AG04450 (cell line): ENCODE results near the gene PRG2. TPM values are rescaled to one million over a fixed set of nuclear protein-coding genes. Genes with fewer than 3 reads are reported as not detected.

Experiments
- CTCF ChIA-PET: fragments of 300-600, 350-600 bp; formaldehyde crosslinking; extraction: SDS; loops from one replicate; lab custom pipeline; 2022; ENCODE audit warnings: antibody characterized with exemption, inconsistent platforms; lab: Charles Lee
- POLR2A ChIA-PET: fragments of 350-600 bp; formaldehyde crosslinking; extraction: SDS; loops from one replicate; lab custom pipeline; 2021; ENCODE audit warnings: antibody characterized with exemption, inconsistent platforms; lab: Yijun Ruan, JAX
- DNase-seq: peaks from one replicate; pipeline ENCODE4 v3.0.0-alpha.2; 2011; ENCODE audit warnings: low read depth, low spot score
- H3K27ac ChIP-seq: one replicate; pipeline ENCODE4 v1.5.1; 2012; ENCODE audit warnings: low read depth, low read length, control low read depth
- H3K27me3 ChIP-seq: one replicate; pipeline ENCODE4 v1.6.0; 2012; ENCODE audit warnings: low read length; ENCODE audit not compliant: control insufficient read depth, insufficient read depth
- H3K4me3 ChIP-seq: 2 replicates; pipeline ENCODE4 v1.5.1; 2011; ENCODE audit warnings: mild to moderate bottlenecking, low read depth, low read length, control low read depth
- H3K9me3 ChIP-seq: 2 replicates; pipeline ENCODE4 v1.5.1; 2012; ENCODE audit warnings: low read length; ENCODE audit not compliant: control insufficient read depth, insufficient read depth
- polyA plus RNA-seq: library from polyadenylated mRNA; depleted of rRNA; stranded (reverse); fragments of >200 nt; gene quantifications from 2 replicates; pipeline ENCODE4 v1.2.3, GENCODE V29; 2011
- TF ChIP-seq, protein P1 (sequence below): IDR thresholded peaks from 2 replicates; pipeline ENCODE4 v1.5.1; 2011; ENCODE audit warnings: low read depth, low read length, control low read depth, inconsistent platforms

The PRG2 gene
- polyA plus RNA-seq, 1 experiment, result not detected

DNA sequence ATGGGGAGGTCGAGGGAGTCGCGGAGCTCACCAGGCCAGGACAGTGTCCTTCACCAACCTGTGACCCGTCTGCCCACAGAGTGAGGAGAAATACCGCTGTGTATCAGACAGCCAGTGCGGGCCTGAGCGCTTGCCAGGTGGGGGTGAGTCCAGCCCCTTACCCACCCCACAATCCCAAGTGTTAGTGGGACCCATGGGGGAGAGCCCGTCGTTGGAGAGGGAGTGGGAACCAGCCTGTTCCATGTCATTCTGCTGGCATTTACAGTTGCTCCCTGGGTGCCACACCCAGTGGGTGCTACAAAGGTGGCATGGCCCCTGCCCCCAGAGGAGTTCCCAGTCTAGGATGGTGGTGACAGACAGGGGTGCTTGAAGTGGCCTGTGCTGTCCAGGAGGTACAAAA, 43.1 kb downstream of the PRG2 start:
- Histone ChIP-seq H3K27ac (peak overlapping the region; percentile 31), H3K9me3 (peaks cover 7% of the 10 kb centered on the region), H3K27me3 (no peaks in the 10 kb centered on the region), H3K4me3 (no peak overlapping the region)
- ChIA-PET POLR2A (no interaction called here), CTCF (interaction anchor here (1.6 to 2.8 kb wide), 5 partner anchors 146 to 506 kb away, joined by 4 to 18 read pairs (median 8); no protein-coding TSS in a partner anchor)
- DNase-seq, result no peak
- TF ChIP-seq, protein P1, sequence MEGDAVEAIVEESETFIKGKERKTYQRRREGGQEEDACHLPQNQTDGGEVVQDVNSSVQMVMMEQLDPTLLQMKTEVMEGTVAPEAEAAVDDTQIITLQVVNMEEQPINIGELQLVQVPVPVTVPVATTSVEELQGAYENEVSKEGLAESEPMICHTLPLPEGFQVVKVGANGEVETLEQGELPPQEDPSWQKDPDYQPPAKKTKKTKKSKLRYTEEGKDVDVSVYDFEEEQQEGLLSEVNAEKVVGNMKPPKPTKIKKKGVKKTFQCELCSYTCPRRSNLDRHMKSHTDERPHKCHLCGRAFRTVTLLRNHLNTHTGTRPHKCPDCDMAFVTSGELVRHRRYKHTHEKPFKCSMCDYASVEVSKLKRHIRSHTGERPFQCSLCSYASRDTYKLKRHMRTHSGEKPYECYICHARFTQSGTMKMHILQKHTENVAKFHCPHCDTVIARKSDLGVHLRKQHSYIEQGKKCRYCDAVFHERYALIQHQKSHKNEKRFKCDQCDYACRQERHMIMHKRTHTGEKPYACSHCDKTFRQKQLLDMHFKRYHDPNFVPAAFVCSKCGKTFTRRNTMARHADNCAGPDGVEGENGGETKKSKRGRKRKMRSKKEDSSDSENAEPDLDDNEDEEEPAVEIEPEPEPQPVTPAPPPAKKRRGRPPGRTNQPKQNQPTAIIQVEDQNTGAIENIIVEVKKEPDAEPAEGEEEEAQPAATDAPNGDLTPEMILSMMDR, result no peak

DNA sequence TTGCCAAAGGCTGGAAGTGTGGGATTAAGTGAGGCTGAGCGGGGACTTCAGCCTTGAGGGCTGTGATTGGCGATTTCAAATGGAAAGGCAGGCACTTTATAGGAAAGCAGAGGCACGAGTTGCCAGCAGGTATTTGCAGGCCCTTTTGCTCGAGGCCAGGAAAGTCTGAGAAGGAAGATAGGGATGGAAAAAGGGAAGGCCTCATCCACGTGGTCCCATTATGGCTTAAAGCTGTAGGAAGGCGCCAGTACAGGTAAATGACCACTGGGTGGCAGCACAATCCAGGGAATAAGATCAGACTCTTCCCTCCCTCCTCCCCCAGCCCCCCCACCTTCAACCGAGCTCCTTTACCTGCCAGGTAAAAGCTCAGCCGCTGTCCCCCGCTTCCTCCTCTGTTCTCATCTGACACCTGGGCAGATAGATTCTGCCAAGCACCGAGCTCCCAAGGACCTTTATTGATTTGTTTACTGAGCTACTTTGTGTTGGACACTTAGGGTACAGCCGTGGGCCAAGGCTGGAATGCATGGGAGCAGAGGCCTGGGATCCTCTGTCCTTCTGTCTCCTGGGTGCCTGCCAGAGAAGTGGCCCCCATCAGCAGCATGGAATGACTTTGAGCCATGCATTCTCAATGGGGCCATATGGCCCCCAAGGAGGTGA, 44.8 kb downstream of the PRG2 start:
- DNase-seq, result no peak
- Histone ChIP-seq H3K27ac (no peak overlapping the region), H3K27me3 (peaks cover 7% of the 10 kb centered on the region), H3K4me3 (no peak overlapping the region), H3K9me3 (peaks cover 2% of the 10 kb centered on the region)
- CTCF ChIA-PET, result interaction anchor here (0.5 to 2.2 kb wide), 36 partner anchors 9 to 1429 kb away, joined by 3 to 41 read pairs (median 4); partner anchors contain the start of genes RTN4RL2 and TNKS1BP1
- TF ChIP-seq, protein P1, result peak; percentile 65
- POLR2A ChIA-PET, result interaction anchor here (1.1 kb wide), 1 partner anchor 295 kb away, joined by 3 read pairs; no protein-coding TSS in a partner anchor

DNA sequence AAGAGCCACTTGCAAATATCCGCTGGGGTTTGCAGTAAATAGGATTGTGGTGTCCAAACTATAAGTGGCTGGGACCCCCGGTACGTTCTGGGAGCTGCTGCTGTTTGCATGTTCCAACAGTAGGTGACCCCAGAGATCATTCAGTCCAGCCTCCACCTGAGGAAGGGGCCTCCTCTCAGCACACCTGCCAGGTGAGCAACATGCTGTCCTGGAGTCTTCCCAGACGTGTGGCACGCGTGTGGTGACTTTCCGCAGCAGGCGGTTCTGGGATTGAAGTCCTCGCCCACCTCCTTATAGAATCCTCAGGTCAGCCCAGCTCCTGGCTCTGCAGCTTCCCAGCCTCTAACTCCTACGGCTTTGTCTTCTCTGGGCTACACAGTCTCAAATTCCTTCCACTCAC, 45.6 kb downstream of the PRG2 start:
- CTCF ChIA-PET, result interaction anchor here (1.9 to 2.2 kb wide), 2 partner anchors 113 to 139 kb away, joined by 11 to 19 read pairs; no protein-coding TSS in a partner anchor
- Histone ChIP-seq H3K9me3 (no peaks in the 10 kb centered on the region; the same call in 1 of the 2 replicates), H3K27ac (no peak overlapping the region), H3K4me3 (no peak overlapping the region), H3K27me3 (peaks cover 14% of the 10 kb centered on the region)
- TF ChIP-seq, protein P1, result no peak
- POLR2A ChIA-PET, result no interaction called here
- no peak for DNase-seq

DNA sequence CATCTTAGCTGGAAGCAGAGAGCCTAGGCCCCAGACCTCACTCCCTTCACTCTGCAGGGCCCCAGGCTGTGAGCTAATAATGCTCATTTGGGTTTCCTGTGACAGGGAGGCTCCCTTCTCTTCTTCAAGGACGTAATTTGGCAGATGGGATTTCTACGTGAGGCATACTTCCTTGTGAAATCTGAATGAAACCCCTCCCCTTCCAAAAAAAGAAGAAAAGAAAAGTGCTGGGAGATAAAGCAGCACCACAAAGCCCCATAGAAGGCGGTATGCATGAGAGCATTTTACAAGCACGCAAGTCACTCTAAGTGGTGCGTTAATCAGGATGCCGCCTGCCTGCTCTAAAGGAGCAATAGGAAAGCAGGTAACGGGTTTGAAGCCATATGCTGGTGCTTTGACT, 46.6 kb downstream of the PRG2 start:
- Histone ChIP-seq H3K9me3 (no peaks in the 10 kb centered on the region), H3K27me3 (peaks cover 21% of the 10 kb centered on the region), H3K27ac (no peak overlapping the region), H3K4me3 (no peak overlapping the region)
- ChIA-PET CTCF (interaction anchor here (0.7 to 2.1 kb wide), 5 partner anchors 8 to 296 kb away, joined by 3 to 6 read pairs (median 4); no protein-coding TSS in a partner anchor), POLR2A (no interaction called here)
- TF ChIP-seq, protein P1, result no peak
- no peak for DNase-seq

DNA sequence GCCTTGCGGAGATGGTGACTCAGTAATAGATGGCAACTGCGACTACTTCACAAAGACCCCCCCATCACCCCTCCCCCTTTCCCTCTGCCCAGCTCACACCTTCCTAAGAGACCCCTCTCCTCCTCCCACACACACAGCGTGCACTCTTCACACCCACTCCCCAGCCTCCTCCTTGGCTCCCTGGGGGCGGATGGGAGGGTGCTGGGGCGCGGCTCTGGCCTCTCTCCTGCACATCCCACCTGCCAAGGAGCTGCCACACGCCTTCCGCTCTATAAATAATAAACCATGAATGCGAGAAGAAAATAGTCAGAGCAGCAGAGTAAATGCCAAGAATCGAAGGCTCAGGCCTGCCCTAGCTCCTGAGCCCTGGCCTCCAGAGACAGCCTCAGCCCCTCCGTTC, 47.7 kb downstream of the PRG2 start:
- TF ChIP-seq, protein P1, result no peak
- ChIA-PET CTCF (interaction anchor here (0.5 to 2.1 kb wide), 5 partner anchors 97 to 332 kb away, joined by 3 to 6 read pairs (median 3); no protein-coding TSS in a partner anchor), POLR2A (no interaction called here)
- no peak overlapping the region for H3K4me3 ChIP-seq
- H3K9me3 ChIP-seq, result no peaks in the 10 kb centered on the region
- DNase-seq, result no peak
- H3K27ac ChIP-seq, result no peak overlapping the region
- H3K27me3 ChIP-seq, result peaks cover 25% of the 10 kb centered on the region
